NAMALWA (cell line): ENCODE measurements around the gene NELFB.
A peak's percentile ranks its signal among the peaks of the same experiment; 100 is the strongest.

Experiments used
- DNase-seq: peaks from one replicate; pipeline ENCODE4 v3.0.0-alpha.2; 2015; ENCODE audit warnings: low spot score

Gene NELFB

DNA sequence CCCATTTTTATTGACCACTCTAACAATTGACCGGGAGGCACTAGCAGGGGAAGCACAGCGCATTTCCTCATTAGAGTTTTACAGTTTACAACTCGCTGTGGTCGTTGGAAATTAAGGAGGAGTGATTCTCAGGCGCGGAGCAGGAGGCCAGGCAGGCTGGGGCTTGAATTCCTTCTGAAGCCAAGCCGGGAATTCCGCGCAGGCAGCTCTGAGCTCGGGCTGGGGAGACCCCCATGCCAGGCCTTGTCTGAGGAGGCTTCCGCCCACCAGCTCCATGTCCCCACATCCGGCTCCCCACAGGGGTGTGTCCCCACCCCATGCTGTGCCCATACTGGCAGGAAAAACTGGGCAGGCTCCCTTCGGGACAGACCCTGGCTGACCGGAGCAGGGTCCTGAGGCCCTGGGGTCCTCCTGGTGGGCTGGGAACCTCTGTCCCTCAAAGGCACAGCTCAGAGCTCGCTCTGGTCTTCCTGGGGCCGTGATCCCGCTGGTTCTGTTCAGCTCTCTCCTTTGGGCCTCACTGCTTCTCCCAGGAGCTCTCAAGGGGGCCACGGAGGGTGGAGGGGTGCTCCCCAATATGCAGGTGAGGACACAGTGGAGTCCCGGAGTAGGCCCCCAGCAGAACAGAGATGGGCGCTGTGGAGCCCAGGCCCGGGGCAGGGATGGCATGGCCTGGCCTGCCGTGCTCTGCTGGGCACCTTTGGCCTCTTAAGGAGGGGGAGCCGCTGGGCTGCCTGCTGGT, 48.2 kb downstream of the NELFB start:
- no peak for DNase-seq

DNA sequence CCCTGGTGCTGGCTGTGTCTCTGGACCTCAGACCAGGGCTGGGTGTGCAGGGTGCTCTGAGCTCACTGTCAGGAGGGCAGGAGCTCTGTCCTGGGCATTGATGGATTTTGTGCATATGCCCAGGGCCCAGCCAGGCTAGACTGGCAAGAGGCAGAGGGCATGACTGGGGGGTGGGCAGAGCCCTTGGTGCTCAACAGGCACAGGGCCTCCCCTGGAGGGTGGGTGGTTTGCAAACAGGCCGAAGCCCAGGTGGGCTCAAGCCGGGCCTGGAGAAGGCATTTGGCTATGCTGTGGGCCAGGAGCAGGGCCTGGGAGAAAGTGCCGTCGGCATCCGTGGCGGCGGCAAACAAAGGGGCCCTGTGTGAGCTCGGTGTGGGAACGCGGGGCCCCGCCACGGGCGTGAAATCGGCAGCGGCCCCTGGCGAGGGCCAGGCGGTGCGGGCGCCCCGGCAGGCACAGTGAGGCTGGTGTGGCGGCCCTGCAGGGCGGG, 48.8 kb downstream of the NELFB start:
- no peak for DNase-seq

GRCh38 chr9:137304383-137305059, 49.4 kb downstream of the NELFB start:
- DNase-seq: no peak

DNA sequence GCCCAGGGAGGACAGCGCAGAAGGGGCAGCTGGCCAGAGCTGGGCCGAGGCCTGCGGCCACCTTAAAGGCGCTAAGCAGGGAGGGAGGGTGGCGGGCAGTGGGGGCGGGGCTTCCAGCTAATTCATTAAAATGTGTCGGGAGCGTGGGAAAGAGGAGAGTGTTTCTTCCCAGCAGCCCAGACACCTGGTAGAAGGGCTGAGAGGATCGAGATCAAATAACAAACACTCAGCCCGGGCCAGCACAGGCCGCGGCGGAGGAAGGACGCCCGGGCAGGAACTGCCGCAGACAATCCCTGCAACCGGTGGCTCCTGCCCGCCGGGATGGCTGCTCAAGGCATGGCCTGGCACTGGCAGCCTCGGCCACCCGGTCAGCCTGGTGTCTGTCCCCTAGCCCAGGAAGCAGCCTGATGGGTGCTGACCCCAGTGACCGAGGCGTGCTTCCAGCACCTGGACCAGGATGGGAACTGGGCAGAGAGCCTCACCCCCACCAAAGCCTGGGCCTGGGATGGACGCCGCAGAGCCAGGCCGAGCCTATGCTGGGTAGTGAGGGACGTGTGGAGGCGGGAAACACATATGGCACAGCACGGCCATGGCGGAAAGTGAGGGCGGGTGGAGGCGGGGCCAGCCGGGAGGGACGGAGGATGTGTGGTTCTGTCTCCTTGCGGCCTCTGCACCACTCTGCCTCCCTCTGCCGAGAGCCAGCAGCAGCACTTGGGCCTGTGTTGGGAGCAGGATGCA, 50.1 kb downstream of the NELFB start:
- DNase-seq: no peak

GRCh38 chr9:137305798-137306065, 50.6 kb downstream of the NELFB start:
- no peak for DNase-seq

GRCh38 chr9:137306066-137306849, 51.1 kb downstream of the NELFB start:
- no peak for DNase-seq

DNA sequence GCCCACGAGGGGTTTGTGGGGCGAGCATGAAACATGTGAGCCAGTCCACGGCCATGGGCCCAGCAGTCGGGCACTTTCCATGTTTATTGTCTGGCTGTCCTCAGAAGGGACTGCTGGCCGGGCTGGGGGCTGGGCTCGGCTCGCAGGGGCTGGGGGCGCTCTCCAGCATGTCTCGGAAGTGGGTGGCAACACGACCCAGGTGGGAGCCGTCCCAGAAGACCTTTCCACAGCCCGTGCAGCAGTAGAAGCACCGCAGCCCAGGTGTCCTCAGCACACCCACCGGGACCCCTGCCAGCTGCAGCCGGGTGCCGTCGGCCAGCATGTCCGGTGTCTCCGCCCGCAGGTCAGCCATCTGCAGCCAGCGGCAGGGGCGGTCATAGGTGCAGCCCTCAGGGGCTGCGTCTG, 51.7 kb downstream of the NELFB start:
- no peak for DNase-seq

- DNase-seq: no peak
These were observed 52.3 kb downstream of the NELFB start for GRCh38 chr9:137307255-137308056.

- DNase-seq: no peak
These were observed 53.0 kb downstream of the NELFB start for GRCh38 chr9:137308057-137308619.

DNA sequence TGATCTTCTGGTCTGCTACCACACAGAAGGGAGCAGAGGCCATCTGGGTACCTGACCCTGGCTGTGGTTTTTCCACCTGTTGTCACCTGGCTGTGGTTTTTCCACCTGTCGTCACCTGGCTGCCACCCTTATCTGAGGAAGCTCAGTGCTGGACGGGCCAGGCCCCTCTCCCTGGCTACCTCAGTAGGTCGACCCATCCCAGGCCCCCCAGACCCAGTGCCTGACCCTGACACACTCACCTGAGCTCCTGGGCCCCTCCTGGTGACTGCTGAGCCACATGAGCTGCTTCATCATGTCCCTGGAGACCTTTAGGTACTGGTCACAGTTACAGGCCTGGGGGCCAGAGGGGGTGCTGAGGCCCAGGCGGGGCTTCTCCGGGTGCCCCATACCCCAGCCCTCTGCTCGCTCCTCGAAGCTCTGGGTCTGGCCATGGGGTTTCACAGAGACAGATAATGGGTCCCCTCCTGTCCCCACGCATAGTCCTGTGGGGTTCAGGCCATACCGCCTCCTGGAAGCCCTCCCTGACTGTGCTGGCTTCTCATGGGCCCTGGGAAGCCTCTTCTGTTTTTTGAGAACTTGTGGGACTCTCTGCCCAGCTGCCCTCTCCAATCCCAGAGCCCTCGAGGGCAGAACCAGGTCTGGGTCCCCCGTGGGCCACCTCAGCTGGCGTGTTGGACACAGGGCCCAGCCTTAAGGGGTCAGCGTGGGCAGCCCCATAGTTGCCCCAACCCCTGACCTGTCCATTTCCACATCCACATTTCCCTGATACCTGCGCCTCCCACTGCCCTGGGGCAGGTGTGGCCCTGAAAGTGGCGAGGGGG, 54.5 kb downstream of the NELFB start:
- no peak for DNase-seq

DNA sequence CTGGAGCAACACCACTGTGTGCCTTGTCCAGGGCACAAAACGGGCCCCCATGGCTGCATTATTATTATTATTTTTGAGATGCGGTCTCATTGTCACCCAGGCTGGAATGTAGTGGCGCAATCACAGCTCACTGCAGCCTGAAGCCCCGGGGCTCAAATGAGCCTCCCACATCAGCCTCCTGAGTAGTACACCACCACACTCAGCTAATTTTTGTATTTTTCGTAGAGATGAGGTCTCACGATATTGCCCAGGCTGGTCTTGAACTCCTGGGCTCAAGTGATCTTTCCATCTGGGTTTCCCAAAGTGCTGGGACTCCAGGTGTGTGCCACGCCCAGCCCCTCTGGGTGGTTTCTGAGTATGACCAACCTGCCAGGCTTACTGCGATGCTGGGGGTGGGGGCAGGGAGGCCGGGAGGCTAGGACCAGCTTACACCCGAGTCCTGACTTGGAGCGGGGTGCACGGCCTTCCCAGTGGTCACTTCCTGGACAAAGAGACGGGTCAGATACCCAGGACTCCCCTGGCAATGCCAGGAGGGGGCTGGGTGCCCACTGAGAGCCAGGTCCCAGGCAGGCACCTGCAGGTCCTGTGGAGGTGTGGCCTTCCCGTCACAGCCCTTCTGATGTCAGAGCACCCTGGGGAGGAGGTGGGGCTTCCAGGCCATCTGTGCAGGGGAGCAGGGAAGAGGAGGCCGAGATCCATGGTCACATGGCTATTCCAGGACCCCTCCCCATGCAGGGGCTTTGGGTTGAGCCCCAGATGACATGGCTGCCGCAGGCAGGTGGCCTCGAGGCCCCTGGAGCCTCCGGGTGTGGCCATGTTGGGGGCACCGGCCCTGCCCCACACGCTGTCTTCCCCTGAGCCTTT, 55.3 kb downstream of the NELFB start:
- DNase-seq: peak; percentile 41

GRCh38 chr9:137311171-137311985, 56.3 kb downstream of the NELFB start:
- DNase-seq: no peak

- DNase-seq: no peak
These were observed 57.1 kb downstream of the NELFB start for GRCh38 chr9:137311986-137312851.

DNA sequence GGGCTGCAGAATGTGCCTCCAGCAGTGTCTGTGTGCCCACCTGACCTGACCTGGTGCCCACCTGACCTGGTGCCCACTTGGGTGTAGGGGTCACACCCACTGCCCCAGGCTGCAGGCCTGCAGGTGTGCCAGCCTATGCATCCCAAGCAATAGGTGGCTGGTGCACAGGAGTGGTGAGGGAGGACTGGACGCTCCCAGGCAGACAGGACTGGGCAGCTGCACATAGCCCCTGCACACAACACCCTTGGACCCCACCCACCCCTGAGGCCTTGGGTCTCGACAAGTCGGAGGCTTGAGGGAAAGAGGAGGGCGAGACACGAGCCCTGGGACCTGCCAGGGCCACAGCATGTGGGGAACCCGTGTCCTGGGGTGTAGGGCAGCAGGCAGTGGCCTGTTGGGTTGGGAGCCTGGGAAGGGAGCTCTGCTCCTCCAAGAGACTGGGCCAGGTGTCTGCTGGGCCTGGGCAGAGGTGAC, 57.8 kb downstream of the NELFB start:
- no peak for DNase-seq

DNA sequence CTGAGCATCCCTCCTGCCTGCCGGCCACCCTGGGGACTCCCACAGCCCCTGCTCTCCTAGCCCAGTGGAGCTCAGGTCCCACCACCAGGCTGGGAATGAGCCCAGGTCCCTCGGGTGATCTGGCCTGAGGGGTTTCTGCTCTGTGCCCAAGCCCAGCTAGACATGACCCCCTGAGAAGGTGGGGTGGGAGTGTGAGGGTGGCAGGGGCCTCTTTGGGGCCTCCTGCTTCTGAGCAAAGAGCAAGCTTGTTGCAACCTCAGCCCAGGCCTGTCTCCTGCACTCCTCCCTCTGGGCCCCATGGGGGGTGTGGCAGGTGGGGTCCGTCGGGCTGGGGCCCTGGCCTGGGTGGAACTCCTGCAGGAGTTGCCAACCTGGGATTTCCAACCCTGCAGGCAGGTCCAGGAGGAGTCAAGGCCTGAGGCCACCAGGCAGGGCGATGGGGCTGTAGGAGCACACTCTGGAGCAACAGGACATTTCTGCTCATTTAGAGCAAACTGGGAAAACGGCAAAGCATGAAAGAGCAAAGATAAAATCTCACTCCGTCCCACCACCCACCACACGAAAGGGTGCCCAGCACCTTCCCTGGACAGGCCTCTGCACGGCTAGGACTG, 58.3 kb downstream of the NELFB start:
- no peak for DNase-seq

DNA sequence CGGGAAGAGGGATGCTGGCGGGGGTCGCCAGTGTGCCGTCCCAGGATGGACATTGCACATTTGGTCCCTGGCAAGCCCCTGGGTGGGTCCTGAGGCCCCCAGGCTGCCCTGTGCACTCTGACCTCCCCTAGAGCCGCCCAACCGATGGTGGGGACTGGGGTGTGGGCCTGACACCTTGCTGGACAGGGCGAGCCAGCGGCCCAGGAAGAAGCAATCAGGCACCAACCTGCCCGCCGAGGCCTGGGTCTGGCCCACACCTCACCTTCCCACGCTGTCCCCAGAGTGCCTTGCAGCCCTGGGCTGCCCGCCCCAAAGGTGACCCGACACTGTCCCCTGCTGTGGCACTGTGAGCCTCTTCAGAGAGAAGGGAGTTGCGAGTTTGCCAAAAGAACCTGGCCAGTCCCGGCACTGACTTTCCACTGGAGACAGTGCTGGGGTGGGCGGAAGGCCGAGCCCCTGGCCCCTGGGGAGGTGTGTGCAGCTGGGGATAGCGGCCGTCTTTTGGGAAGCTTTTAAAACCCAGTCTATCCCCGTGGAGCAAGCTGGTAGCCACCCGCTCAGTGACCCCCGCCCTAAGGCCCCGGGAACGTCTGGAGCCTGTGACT, 58.9 kb downstream of the NELFB start:
- DNase-seq: no peak
